Effector memory CD4-positive, alpha-beta T cell (primary cell): ENCODE results near the gene RIPK4.
"Not testable (repeated sequence)": the region's sequence is repeated elsewhere in the genome, so short reads cannot be mapped to it uniquely, and the experiment has no call there.

Source experiments
- DNase-seq, 3 donors: peaks; one replicate each; pipeline ENCODE4 v3.0.0-alpha.2; 2020
- H3K27ac ChIP-seq: 2 replicates; pipeline ENCODE4 v1.7.0; 2013; ENCODE audit warnings: mild to moderate bottlenecking, low read length, moderate library complexity; ENCODE audit not compliant: insufficient read depth, poor library complexity, severe bottlenecking
- H3K27me3 ChIP-seq: replicated peaks from 2 replicates; pipeline ENCODE4 v1.7.0; 2013; ENCODE audit warnings: mild to moderate bottlenecking, low read length; ENCODE audit not compliant: insufficient read depth, control insufficient read depth, poor library complexity, severe bottlenecking
- H3K36me3 ChIP-seq: 2 replicates; pipeline ENCODE4 v1.7.0; 2013; ENCODE audit warnings: mild to moderate bottlenecking, low read length, moderate library complexity; ENCODE audit not compliant: control insufficient read depth, insufficient read depth
- H3K4me1 ChIP-seq: 2 replicates; pipeline ENCODE4 v1.7.0; 2013; ENCODE audit warnings: low read length, mild to moderate bottlenecking; ENCODE audit not compliant: control insufficient read depth, insufficient read depth, poor library complexity, severe bottlenecking
- H3K4me3 ChIP-seq: 2 replicates; pipeline ENCODE4 v1.7.0; 2013; ENCODE audit warnings: low read length, low read depth, mild to moderate bottlenecking; ENCODE audit not compliant: insufficient read depth, poor library complexity, severe bottlenecking
- H3K9me3 ChIP-seq: 2 replicates; pipeline ENCODE4 v1.7.0; 2013; ENCODE audit warnings: mild to moderate bottlenecking, low read length, moderate library complexity; ENCODE audit not compliant: control insufficient read depth

The RIPK4 gene

DNA sequence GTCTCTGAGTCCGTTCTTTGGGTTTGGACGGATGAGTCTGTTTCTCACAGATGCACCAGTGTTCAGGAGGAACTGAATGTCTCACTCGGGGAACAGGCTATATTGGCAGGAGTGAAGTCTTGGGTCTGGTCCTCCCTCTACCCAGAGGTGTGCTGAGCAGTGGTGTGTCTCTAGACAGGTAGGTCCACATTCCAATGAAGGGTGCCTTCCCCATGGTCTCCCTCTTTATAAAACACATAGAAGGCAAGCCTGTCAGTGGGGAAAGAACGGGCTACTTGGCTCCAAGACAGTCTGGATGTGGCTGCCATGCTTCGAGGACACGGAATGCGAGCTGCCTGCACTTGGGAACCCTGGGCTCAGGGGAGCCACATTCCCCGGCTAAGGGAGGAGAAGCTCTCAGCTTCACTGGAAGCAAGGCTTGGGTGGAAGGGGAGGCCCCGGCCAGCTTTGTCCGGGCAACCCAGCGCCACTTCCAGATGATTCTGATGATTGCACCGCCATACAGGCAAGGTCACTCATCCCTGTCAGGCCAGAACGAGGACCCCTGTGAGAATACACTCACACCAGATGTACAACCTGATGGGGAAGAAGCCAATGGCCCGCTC lies 29.7 kb upstream of the RIPK4 start:
- H3K4me1 ChIP-seq, result no peaks in the 10 kb centered on the region
- no peak overlapping the region for H3K27ac ChIP-seq
- DNase-seq, result no peak
- no peak overlapping the region for H3K4me3 ChIP-seq
- H3K27me3 ChIP-seq, result no peaks in the 10 kb centered on the region
- H3K36me3 ChIP-seq, result peaks cover 23% of the 10 kb centered on the region
- no peaks in the 10 kb centered on the region for H3K9me3 ChIP-seq

DNA sequence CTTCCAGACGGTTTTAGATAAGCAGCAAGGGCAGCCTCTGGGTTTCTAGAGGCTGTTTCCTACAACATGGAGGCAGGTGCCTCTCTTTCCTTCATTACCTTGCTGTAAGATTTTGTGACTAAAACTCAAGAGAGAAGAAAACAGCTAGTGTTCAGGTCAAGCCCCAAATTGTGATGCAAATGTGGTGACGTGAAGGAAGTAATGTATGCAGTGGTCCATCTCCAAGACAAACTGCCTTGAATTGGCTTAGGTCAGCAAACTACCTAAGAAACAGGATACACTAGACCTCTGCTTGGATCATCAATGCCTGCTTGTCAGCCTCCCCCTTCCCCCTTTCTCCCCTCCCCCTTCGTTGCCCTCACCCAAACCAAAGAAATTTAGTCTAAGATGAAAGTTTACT lies 28.9 kb upstream of the RIPK4 start:
- Histone ChIP-seq H3K36me3 (peaks cover 14% of the 10 kb centered on the region), H3K4me3 (no peak overlapping the region), H3K27me3 (no peaks in the 10 kb centered on the region), H3K27ac (no peak overlapping the region), H3K9me3 (no peaks in the 10 kb centered on the region), H3K4me1 (no peaks in the 10 kb centered on the region)
- no peak for DNase-seq

DNA sequence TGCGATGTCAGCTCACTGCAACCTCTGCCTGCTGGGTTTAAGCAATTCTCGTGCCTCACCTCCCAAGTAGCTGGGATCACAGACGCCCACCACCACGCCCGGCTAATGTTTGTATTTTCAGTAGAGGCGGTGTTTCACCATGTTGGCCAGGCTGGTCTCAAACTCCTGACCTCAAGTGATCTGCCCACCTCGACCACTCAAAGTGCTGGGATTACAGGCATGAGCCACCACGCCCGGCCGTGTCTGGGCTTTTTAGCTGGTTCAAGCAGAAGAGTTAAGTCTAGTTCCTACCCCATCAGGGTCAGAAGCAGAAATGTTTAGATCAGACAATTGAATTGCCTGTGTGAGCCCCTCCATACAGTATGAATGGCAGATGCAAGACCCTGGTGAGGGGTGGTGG lies 27.7 kb upstream of the RIPK4 start:
- Histone ChIP-seq H3K4me1 (no peaks in the 10 kb centered on the region), H3K36me3 (peaks cover 7% of the 10 kb centered on the region), H3K27ac (no peak overlapping the region), H3K9me3 (no peaks in the 10 kb centered on the region), H3K27me3 (no peaks in the 10 kb centered on the region), H3K4me3 (no peak overlapping the region)
- no peak for DNase-seq

DNA sequence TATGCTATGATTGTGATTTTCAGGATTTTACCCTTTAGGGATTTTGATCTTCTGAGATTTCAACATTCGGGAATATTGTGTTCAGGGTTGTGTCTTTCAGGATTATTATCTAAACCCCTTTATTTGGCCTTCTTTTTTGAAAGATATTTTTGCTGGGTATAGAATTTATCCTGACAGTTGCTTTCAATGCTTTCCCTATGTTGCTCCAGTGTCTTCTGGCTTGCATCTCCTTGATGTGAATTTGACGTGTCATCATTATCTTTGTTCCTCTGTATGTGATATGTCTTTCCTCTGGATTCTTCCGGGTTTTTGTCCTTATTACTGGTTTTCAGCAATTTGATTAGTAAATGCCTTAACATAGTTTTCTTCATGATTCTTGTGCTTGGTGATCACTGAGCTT lies 25.9 kb upstream of the RIPK4 start:
- Histone ChIP-seq H3K9me3 (no peaks in the 10 kb centered on the region), H3K4me3 (no peak overlapping the region), H3K36me3 (no peaks in the 10 kb centered on the region), H3K27me3 (no peaks in the 10 kb centered on the region), H3K27ac (no peak overlapping the region), H3K4me1 (no peaks in the 10 kb centered on the region)
- DNase-seq, result no peak

DNA sequence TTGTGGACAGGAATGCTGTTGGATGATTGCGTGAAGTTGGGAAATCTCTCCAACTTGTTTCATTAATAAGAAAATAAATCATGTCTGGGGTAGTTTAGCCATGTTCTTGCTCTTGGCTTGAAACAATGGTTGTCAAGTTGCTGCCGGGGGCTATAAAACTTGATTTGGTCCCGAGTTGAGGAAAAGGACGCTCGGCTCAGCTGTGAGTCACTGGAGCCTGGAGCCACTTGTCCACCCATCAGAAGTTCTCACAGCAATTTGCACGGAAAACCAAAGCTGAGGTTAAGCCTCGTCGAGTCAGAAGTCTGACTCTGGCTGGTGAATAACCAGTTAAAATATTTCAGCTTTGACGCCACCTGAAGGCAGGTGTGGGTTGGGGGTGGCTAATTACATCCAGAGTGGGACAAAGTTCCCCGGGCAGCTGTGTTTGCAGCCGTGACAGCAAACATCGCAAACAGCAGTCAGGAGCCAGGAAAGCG lies 19.7 kb upstream of the RIPK4 start:
- no peak for DNase-seq
- no peak overlapping the region for H3K4me3 ChIP-seq
- H3K9me3 ChIP-seq, result no peaks in the 10 kb centered on the region
- H3K27me3 ChIP-seq, result peaks cover 5% of the 10 kb centered on the region
- H3K27ac ChIP-seq, result no peak overlapping the region
- H3K36me3 ChIP-seq, result no peaks in the 10 kb centered on the region
- no peaks in the 10 kb centered on the region for H3K4me1 ChIP-seq

DNA sequence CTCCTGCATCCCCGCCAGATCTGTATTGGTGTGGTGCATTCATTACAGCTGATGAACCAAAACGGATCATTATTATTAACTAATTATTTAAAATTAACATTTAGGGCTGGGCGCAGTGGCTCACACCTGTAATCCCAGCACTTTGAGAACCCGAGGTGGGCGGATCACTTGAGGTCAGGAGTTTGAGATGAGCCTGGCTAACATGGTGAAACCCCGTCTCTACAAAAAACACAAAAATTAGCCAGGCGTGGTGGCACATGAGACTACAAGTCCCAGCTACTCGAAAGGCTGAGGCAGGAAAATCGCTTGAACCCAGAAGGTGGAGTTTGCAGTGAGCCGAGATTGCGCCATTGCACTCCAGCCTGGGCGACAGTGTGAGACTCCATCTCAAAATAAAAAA lies 18.4 kb upstream of the RIPK4 start:
- H3K36me3 ChIP-seq, DNase-seq, H3K27ac ChIP-seq, H3K4me1 ChIP-seq, H3K4me3 ChIP-seq, H3K9me3 ChIP-seq, H3K27me3 ChIP-seq: not testable (repeated sequence)

DNA sequence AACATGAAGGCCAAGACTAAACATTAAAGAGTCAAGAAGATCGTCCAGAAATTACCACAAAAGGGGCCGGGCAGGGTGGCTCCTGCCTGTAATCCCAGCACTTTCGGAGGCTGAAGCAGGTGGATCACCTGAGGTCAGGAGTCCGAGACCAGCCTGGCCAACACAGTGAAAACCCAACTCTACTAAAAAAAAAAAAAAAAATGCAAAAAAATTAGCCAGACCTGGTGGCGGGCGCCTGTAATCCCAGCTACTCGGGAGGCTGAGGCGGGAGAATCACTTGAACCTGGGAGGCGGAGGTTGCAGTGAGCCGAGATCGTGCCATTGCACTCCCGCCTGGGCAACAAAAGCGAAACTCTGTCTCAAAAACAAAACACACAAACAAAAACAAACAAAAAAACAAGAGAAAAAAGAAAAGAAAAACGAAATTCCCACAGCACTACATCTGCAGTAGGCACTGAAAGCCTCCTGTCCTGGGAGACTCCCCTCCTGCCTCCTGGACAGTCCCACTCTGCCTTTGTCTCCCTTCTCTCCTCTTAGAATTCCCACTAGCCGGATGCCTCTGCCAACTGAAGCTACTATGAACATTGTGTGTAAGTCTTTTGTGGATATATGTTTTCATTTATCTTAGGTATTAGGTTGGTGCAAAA lies 17.7 kb upstream of the RIPK4 start:
- Histone ChIP-seq H3K36me3 (no peaks in the 10 kb centered on the region), H3K4me3 (no peak overlapping the region), H3K27me3 (peaks cover 13% of the 10 kb centered on the region), H3K9me3 (no peaks in the 10 kb centered on the region), H3K4me1 (no peaks in the 10 kb centered on the region), H3K27ac (no peak overlapping the region)
- no peak for DNase-seq

DNA sequence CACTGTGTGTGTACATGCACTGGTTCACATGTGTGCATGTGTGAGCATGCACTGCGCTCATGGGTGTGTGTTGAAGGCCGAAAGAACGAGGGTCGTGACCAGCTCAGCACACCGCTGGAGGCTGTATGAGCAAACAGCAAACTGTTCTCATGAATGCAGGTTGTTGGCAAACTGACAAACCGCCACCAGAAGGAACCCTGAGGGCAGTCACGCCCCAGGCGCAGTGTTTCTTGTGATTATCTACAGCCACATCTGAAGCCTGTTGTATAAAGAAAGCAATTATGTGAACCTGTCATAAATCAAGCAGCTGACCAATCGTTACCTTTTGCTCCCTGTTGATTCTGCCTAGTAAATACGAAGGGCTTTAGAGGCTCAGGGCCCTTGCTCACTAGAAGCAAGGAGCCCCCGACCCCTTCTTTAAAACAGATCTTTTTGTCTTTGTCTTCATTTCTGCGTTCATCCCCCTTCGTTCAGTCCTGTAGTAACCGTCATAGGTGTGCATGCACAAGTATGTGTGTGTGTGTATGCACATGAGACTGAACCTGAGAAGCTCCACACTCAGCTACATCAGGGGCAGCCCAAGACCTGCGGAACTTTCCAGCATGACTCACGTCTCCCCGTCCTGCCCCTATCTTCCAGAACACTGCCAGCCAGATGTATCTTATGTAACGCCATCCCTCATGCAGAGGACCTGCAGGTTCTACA lies 16.8 kb upstream of the RIPK4 start:
- no peak overlapping the region for H3K27ac ChIP-seq
- no peaks in the 10 kb centered on the region for H3K4me1 ChIP-seq
- H3K36me3 ChIP-seq, result no peaks in the 10 kb centered on the region
- H3K27me3 ChIP-seq, result peaks cover 13% of the 10 kb centered on the region
- H3K4me3 ChIP-seq, result no peak overlapping the region
- no peaks in the 10 kb centered on the region for H3K9me3 ChIP-seq
- no peak for DNase-seq

DNA sequence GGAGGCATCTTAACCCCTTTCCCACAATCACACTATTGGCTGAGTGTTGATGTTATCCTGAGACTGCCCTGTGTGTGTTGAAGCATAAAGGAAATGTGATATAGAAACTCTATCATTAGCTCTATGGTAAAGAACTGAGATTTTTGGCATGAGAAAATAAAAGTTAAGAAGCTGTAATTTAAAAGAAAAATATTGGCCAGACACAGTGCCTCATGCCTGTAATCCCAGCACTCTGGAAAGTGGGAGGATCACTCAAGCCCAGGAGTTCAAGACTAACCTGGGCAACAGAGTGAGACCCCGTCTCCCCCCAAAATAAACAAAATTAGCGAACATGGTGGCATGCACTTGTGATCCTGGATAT lies 14.2 kb upstream of the RIPK4 start:
- H3K27me3 ChIP-seq, result peaks cover 26% of the 10 kb centered on the region
- no peak overlapping the region for H3K4me3 ChIP-seq
- no peaks in the 10 kb centered on the region for H3K4me1 ChIP-seq
- no peaks in the 10 kb centered on the region for H3K9me3 ChIP-seq
- DNase-seq, result no peak
- no peak overlapping the region for H3K27ac ChIP-seq
- H3K36me3 ChIP-seq, result no peaks in the 10 kb centered on the region

DNA sequence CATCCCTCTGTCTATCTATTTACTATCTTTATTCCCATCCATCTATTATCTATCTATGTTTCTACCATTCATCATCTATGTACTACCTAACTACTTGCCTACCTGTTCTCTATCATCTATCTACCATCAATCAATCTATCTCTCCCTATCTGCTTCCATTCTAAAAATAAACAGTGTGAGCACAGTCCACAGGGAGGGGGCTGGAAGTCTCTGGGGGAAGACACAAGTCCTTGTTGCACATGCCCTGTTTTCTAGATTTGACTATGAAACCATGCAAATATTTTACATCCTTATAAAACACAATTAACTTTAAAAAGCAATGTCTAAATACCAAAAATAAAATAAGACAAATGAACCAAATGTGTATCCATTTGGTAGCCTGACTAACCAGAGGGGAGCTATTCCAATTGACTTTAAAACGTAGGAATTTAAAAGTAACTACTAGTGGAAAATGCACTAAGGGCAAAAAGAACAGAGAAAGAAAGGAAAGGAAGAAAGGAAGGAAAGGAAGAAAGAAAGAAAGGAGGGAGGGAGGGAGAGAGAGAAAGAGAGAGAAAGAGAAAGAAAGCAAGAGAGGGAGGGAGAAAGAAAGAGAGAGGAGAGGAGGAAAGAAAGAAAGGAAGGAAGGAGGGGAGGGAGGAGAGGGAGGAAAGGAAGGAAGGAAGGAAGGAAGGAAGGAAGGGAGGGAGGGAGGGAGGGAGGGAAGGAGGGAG lies 13.6 kb upstream of the RIPK4 start:
- peaks cover 27% of the 10 kb centered on the region for H3K27me3 ChIP-seq

More for the DNA sequence above, 13.6 kb upstream of the RIPK4 start:
- no peak overlapping the region for H3K4me3 ChIP-seq
- no peaks in the 10 kb centered on the region for H3K4me1 ChIP-seq
- DNase-seq, result no peak
- H3K36me3 ChIP-seq, result no peaks in the 10 kb centered on the region
- no peak overlapping the region for H3K27ac ChIP-seq
- no peaks in the 10 kb centered on the region for H3K9me3 ChIP-seq
